GM12878 (cell line): Measurements from ENCODE around the gene NAALAD2. TPM values are rescaled to one million over a fixed set of nuclear protein-coding genes. Genes with fewer than 3 reads are reported as not detected.

ENCODE experiments used
- ASH2L ChIP-seq: fragments of 300-600, 200-600 bp; sonication (generic); IDR thresholded peaks from 2 replicates; pipeline ENCODE4 v1.6.1; 2017; ENCODE audit warnings: low read depth, mild to moderate bottlenecking, borderline replicate concordance
- CBX5 ChIP-seq: sonication (generic); IDR thresholded peaks from 2 replicates; pipeline ENCODE4 v1.6.1; 2016; ENCODE audit warnings: low read depth, moderate library complexity, mild to moderate bottlenecking, inconsistent platforms
- EED ChIP-seq: sonication (generic); IDR thresholded peaks from 2 replicates; pipeline ENCODE4 v1.6.1; 2016; ENCODE audit warnings: antibody characterized with exemption, low read depth
- GABPA ChIP-seq: IDR thresholded peaks from 2 replicates; pipeline ENCODE4 v1.6.1; 2014; ENCODE audit warnings: antibody characterized with exemption, low read depth, mild to moderate bottlenecking, inconsistent platforms
- HDAC2 ChIP-seq: fragments of 200-600 bp; sonication (generic); IDR thresholded peaks from 2 replicates; pipeline ENCODE4 v1.6.1; 2017
- HDGF ChIP-seq: fragments of 450-650 bp; IDR thresholded peaks from 2 replicates; pipeline ENCODE4 v1.6.1; 2016; ENCODE audit warnings: antibody characterized with exemption
- JUNB ChIP-seq: IDR thresholded peaks from 2 replicates; pipeline ENCODE4 v1.6.1; 2016; ENCODE audit warnings: antibody characterized with exemption, mild to moderate bottlenecking
- NBN ChIP-seq: fragments of 450-650 bp; IDR thresholded peaks from 2 replicates; pipeline ENCODE4 v1.6.1; 2016
- NR2C2 ChIP-seq: IDR thresholded peaks from 2 replicates; pipeline ENCODE4 v1.6.1; 2011; ENCODE audit warnings: borderline replicate concordance, low read depth; ENCODE audit not compliant: control insufficient read depth, insufficient read length
- RBBP5 ChIP-seq: fragments of 200-600 bp; sonication (generic); conservative IDR thresholded peaks from 2 replicates; pipeline ENCODE4 v1.6.1; 2016
- SMAD5 ChIP-seq: IDR thresholded peaks from 2 replicates; pipeline ENCODE4 v1.6.1; 2016; ENCODE audit warnings: antibody characterized with exemption, low read depth
- SPI1 ChIP-seq: IDR thresholded peaks from 2 replicates; pipeline ENCODE4 v1.6.1; 2011; ENCODE audit warnings: low read depth, mild to moderate bottlenecking, low read length, moderate library complexity, borderline replicate concordance; ENCODE audit not compliant: insufficient read depth
- STAT1 ChIP-seq: fragments of 450-650 bp; conservative IDR thresholded peaks from 2 replicates; pipeline ENCODE4 v1.6.1; 2014; ENCODE audit warnings: antibody characterized with exemption, mild to moderate bottlenecking
- TARDBP ChIP-seq: IDR thresholded peaks from 2 replicates; pipeline ENCODE4 v1.6.1; 2016; ENCODE audit warnings: borderline replicate concordance
- TCF12 ChIP-seq: IDR thresholded peaks from 2 replicates; pipeline ENCODE4 v1.6.1; 2011; ENCODE audit warnings: low read depth, mild to moderate bottlenecking, low read length
- WRNIP1 ChIP-seq: IDR thresholded peaks from 2 replicates; pipeline ENCODE4 v1.6.1; 2011; ENCODE audit warnings: low read depth, low read length, improper control_type of control experiment, borderline replicate concordance
- YBX1 ChIP-seq: fragments of 450-650 bp; IDR thresholded peaks from 2 replicates; pipeline ENCODE4 v1.6.1; 2016; ENCODE audit warnings: antibody characterized with exemption
- ZZZ3 ChIP-seq: IDR thresholded peaks from 2 replicates; pipeline ENCODE4 v1.6.1; 2011; ENCODE audit warnings: low read depth; ENCODE audit not compliant: control insufficient read depth, insufficient read length
- polyA plus RNA-seq, 11 experiments: library from polyadenylated mRNA; depleted of rRNA in 4 of 11; unstranded in 6 of 11; stranded (reverse) in 5 of 11; fragments of >200 nt; fragmentation: Nextera tagmentation in 4 of 11; fragmentation: Illumina TruSeq in 1 of 11; extraction: Ambion mirVana in 4 of 11; extraction: Trizol in 1 of 11; gene quantifications; 1 replicate in 1 of 11; 2 replicates in 10 of 11; pipeline versions ENCODE4 v1.2.1 to v1.2.3, GENCODE V29; 2011 to 2016; ENCODE audit warnings: inconsistent platforms in 2 of 11, missing spikeins in 2 of 11, low read depth in 1 of 11
- total RNA-seq, 4 experiments: library from RNA; depleted of rRNA in 3 of 4; stranded (reverse); fragments of >200 nt in 3 of 4; fragmentation: Illumina TruSeq in 1 of 4; extraction: Trizol in 1 of 4; gene quantifications; 2 replicates each; pipeline versions ENCODE4 v1.2.1 to v1.2.3, GENCODE V29; 2013 to 2021
- TF ChIP-seq, protein P1 (sequence below): fragments of 450-650 bp; IDR thresholded peaks from 2 replicates; pipeline ENCODE4 v1.6.1; 2017; ENCODE audit warnings: mild to moderate bottlenecking, moderate library complexity
- TF ChIP-seq, protein P2 (sequence below): fragments of 450-650 bp; formaldehyde crosslinking; IDR thresholded peaks from 2 replicates; pipeline ENCODE4 v1.4.0; 2022; ENCODE audit warnings: mild to moderate bottlenecking, moderate library complexity
- TF ChIP-seq, protein P3 (sequence below): IDR thresholded peaks from 2 replicates; pipeline ENCODE4 v1.6.1; 2012; ENCODE audit warnings: low read depth, low read length, improper control_type of control experiment

NAALAD2 gene
- total and polyA plus RNA-seq, 10 of the 15 experiments (the other 5 are each of a cell fraction or from before 2014, with no cell fraction given) = 0.05 to 0.24 (median 0.11) TPM; not detected in 5

DNA sequence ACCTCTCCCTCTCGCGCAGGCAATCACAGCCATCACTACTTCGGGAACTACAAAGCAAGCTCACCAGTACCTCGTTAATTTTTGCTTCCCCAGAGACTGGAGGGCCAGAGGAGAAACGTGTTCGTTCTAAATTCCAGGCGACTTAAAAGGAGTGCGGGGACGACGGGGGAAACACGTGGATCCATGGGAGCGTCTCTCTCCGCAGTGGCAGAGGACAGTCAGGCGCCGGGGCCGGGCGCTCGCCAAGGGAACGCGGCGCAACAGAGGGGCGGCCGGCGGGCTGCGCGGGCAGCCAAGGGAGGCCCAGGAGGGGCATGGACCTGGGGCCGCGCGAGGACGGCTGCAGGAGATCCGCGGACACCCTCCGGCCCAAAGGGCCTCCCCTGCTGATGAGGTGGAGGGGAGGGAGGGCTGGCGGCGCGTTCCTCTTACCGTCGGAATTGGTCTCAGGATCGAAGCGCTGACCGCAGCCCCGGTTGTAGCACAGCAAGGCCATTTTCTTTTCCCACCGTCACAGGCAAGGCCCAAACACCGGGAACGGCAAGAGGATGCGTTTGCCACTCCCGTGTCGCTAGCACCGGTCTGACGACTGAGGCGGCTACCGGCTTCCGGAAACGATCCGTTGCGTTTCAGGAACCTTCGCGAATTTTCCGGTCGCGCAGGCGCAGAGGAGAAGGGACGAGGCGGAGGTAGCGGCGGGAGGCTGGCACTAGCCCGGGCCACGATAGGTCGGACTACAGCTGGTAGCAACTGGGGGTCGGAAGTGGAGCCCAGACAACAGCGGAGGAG lies 88.2 kb downstream of the NAALAD2 start, which contains the start of gene CHORDC1 (continued):
- TF ChIP-seq ZZZ3 = no peak
- TF ChIP-seq, protein P1, sequence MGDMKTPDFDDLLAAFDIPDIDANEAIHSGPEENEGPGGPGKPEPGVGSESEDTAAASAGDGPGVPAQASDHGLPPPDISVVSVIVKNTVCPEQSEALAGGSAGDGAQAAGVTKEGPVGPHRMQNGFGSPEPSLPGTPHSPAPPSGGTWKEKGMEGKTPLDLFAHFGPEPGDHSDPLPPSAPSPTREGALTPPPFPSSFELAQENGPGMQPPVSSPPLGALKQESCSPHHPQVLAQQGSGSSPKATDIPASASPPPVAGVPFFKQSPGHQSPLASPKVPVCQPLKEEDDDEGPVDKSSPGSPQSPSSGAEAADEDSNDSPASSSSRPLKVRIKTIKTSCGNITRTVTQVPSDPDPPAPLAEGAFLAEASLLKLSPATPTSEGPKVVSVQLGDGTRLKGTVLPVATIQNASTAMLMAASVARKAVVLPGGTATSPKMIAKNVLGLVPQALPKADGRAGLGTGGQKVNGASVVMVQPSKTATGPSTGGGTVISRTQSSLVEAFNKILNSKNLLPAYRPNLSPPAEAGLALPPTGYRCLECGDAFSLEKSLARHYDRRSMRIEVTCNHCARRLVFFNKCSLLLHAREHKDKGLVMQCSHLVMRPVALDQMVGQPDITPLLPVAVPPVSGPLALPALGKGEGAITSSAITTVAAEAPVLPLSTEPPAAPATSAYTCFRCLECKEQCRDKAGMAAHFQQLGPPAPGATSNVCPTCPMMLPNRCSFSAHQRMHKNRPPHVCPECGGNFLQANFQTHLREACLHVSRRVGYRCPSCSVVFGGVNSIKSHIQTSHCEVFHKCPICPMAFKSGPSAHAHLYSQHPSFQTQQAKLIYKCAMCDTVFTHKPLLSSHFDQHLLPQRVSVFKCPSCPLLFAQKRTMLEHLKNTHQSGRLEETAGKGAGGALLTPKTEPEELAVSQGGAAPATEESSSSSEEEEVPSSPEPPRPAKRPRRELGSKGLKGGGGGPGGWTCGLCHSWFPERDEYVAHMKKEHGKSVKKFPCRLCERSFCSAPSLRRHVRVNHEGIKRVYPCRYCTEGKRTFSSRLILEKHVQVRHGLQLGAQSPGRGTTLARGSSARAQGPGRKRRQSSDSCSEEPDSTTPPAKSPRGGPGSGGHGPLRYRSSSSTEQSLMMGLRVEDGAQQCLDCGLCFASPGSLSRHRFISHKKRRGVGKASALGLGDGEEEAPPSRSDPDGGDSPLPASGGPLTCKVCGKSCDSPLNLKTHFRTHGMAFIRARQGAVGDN = no peak
- TF ChIP-seq, protein P2, sequence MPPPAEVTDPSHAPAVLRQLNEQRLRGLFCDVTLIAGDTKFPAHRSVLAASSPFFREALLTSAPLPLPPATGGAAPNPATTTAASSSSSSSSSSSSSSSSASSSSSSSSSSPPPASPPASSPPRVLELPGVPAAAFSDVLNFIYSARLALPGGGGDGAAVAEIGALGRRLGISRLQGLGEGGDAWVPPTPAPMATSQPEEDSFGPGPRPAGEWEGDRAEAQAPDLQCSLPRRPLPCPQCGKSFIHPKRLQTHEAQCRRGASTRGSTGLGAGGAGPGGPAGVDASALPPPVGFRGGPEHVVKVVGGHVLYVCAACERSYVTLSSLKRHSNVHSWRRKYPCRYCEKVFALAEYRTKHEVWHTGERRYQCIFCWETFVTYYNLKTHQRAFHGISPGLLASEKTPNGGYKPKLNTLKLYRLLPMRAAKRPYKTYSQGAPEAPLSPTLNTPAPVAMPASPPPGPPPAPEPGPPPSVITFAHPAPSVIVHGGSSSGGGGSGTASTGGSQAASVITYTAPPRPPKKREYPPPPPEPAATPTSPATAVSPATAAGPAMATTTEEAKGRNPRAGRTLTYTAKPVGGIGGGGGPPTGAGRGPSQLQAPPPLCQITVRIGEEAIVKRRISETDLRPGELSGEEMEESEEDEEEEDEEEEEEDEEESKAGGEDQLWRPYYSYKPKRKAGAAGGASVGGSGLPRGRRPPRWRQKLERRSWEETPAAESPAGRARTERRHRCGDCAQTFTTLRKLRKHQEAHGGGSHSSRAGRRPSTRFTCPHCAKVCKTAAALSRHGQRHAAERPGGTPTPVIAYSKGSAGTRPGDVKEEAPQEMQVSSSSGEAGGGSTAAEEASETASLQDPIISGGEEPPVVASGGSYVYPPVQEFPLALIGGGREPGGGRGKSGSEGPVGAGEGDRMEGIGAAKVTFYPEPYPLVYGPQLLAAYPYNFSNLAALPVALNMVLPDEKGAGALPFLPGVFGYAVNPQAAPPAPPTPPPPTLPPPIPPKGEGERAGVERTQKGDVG (CRISPR knock-in tag) = no peak
- no peak for TF ChIP-seq STAT1
- peak; percentile 80 for TF ChIP-seq GABPA
- peak; percentile 93 for TF ChIP-seq SMAD5
- TF ChIP-seq RBBP5 = no peak; the same call in 1 of the 2 replicates
- no peak for TF ChIP-seq TARDBP
- TF ChIP-seq EED = no peak
- no peak for TF ChIP-seq HDGF
- TF ChIP-seq SPI1 = no peak
- no peak for TF ChIP-seq JUNB
- no peak for TF ChIP-seq NR2C2
- TF ChIP-seq TCF12 = no peak
- no peak for TF ChIP-seq YBX1
- TF ChIP-seq, protein P3, sequence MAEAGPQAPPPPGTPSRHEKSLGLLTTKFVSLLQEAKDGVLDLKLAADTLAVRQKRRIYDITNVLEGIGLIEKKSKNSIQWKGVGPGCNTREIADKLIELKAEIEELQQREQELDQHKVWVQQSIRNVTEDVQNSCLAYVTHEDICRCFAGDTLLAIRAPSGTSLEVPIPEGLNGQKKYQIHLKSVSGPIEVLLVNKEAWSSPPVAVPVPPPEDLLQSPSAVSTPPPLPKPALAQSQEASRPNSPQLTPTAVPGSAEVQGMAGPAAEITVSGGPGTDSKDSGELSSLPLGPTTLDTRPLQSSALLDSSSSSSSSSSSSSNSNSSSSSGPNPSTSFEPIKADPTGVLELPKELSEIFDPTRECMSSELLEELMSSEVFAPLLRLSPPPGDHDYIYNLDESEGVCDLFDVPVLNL = 0 out of 2 replicates have a peak, but pooled peaks have one; percentile 36
- TF ChIP-seq WRNIP1 = no peak
- TF ChIP-seq NBN = 0 out of 2 replicates have a peak, but pooled peaks have one; percentile 45
- no peak for TF ChIP-seq CBX5
- TF ChIP-seq ASH2L = peak; percentile 75; the same call in 1 of the 2 replicates
- TF ChIP-seq HDAC2 = no peak
